T47D (cell line): ENCODE results near the gene MAB21L1.

Experiments used
- DNase-seq, 2 experiments: peaks; one replicate each; pipeline versions ENCODE4 v3.0.0 to v3.0.0-alpha.2; 2011 to 2012; ENCODE audit warnings: low read depth in 1 of 2, low spot score in 1 of 2
- JUND ChIP-seq: IDR thresholded peaks from 2 replicates; pipeline ENCODE4 v1.6.1; 2012; ENCODE audit warnings: low read depth
- in situ Hi-C: cut with HindIII; loops from 2 replicates; pipeline ENCODE4 v1.10.0; 2016; ENCODE audit warnings: low sequenced_read_pairs, low pct_unique_long_range_greater_than_20kb

Gene MAB21L1

DNA sequence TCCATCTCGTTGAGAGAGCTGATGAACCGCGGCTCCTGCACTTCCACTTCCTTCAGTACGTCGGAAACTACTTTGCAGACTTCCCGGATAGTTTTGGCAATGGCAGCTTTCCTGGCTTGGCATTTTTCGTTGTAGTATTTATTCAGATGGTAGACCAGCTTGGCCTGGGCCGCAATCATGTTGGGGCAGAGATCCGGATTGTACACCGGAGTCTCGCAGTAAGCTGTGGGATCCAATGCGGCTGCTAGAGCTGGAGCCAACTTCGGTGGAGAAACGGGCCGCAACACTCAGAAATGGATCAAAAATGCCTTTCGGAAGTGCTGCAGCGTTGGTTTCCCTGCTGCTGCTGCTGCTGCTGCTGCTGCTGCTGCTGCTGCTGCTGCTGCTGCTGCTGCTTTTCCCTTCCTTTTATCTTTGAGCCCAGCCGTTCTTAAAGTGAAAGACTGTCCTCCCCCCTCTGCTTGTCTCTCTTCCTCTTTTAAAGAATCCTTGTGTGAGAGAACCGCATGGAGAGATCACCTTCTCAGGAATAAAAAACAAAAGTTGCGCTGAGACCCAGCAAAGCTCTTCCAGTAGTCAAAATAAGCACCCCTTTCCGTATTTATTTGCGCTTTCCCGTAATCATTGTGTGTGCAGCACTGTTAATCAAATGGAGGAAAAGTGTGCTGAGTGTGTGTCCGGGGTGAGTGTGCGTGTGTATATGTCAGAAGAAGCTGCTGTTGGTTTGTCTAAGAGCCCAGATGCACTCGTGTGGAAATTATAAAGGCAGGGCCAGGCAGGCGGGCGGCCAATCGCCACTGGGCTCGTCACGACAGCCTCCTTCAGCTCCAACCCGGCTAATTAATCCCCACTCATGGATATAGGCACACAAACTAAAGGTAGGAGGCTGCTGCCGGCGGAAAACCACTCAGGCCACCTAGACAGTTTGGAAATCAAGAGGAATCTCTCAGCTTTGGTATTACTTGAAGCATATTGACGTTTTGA is at the start of gene MAB21L1:
Gene MAB21L1, minus strand, starts transcription at position 730 of the 984 bp plus-strand sequence. Its CDS starts 551 bp downstream, at position 179.
- no peak for TF ChIP-seq JUND
- DNase-seq: no peak
- in situ Hi-C loops: no loop called here

DNA sequence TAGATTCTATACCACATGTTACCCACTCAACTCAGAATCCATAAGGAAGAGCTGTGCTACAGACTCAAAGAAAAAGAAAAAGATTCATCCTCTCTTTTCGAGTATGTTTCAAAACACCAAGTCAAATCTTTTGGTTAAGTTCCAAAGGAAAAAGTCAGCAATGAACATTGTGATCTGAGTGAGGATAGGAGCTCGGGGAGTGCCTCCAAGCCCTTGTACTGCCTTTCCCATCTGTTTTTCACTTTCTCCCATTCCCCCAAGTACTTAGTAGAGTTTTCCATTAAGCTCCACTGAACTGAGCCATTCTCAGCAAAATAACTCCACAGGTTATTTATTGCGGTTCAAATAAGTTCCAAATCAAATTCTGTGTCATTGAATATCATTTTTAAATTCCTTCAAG is 47.7 kb upstream of the MAB21L1 start:
- TF ChIP-seq JUND: no peak

DNA sequence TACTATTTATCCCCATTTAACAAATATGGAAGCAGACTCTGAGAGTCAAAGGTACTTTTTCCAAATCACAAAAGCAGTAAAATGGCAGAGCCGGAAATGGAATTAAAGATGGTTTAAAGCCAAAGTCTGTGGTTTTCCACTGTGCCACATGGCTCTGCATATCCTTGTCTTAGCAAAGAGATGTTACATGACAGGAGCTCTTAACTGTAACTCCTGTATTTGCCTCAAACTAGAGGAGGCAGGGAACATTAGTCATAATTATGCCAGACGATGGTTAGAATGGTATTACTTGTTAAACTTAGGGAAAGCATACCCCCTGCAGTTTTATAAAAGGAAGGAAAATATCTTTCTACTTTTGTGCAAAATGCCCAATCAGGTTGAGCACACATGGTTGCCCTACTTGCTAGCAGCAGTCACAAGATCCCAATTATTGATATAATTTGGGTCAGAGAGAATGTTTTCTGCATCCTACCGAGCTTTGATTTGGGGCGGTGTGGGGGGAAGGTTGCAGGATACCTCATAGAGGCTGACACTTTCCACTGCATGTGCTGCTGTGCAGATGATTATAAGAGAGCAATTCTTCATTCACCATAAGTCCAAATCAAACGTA is 42.0 kb upstream of the MAB21L1 start:
- no peak for TF ChIP-seq JUND
- in situ Hi-C loops: no loop called here
- no peak for DNase-seq

More for the DNA sequence above, 47.7 kb upstream of the MAB21L1 start:
- in situ Hi-C loops: no loop called here
- no peak for DNase-seq

DNA sequence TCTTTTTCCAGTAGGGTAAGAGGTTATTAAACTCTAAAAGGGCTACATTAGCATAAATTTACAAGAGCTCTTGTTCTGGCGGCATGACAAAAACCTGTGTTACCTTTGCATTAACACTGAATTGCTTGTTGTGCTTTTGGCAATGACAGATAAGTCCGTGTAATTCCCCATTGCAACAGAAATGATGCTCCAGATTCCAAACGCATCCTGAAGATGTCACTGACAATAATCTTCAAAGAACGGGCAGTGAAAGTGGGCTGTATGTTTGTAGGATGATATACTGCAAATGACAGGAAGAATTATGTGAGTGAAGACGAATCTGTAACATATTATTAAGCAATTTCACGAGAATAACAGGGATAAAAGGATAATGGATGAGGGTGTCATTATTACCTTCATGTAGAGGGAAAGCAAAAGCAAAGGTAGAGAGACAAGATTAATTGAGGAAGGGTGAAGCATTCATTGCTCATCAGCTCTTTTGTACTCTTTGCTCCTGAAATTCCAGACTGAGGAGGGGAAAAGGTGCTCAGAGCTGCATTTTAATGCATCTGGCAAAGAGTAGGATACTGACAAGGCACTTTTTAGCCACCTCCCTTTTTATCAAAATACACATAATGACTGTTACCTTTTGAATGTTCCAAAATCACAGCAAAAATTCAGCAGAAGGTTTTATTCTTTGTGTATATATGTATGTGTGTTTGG is 38.5 kb upstream of the MAB21L1 start:
- TF ChIP-seq JUND: no peak
- no peak for DNase-seq

DNA sequence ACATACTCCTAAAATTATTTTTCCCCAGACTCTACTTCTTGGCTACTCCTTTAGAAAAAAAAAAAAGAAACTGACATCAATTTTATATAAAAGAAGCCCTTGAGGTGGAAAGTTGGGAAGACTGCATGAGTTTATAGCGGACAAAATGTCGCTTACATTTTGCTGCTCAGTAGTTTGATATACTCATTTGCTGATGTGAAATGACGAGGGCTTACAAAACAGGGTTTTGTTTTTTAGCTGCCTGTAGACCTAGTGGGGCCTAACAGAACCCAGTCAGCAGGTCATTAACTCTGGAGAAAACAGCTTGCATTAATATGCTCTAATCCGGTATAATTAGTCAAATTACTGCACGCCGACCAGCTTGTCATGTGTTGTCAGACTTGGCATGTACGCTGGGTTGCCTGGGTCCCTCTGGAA is 37.6 kb upstream of the MAB21L1 start:
- no peak for DNase-seq
- in situ Hi-C loops: no loop called here
- no peak for TF ChIP-seq JUND

More for the DNA sequence above, 38.5 kb upstream of the MAB21L1 start:
- in situ Hi-C loops: no loop called here

DNA sequence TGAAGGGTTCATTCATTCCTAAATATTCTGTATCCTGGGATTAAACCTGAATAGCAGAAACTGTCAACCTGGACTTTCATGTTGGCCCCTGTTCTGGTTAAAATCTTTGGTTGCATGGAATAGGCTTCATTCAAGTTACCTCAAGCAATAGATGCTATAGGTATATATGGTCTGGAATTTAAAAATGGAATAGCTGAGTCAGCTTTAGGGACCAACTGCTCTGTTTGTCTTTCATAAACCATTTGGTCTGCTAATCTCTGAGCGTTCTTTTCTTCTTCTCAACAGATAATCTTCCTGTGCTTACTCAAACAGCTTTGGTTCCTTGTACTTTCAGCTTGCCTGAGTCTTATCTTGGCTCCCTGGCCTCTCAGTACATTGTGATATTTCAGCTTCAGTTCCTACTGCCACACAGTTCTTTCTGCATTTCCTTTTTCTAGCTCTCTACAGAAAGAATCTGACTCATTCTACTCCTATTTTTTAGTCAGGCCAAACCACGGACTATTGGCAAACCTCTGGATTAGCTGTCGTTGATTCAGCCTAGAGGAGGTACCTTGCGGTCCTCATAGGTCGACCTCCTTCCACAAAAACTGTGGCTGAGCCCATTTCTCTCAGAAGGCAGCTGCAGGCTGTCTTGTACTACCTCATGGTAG is 35.9 kb upstream of the MAB21L1 start:
- TF ChIP-seq JUND: no peak
- DNase-seq: no peak
- in situ Hi-C loops: no loop called here

DNA sequence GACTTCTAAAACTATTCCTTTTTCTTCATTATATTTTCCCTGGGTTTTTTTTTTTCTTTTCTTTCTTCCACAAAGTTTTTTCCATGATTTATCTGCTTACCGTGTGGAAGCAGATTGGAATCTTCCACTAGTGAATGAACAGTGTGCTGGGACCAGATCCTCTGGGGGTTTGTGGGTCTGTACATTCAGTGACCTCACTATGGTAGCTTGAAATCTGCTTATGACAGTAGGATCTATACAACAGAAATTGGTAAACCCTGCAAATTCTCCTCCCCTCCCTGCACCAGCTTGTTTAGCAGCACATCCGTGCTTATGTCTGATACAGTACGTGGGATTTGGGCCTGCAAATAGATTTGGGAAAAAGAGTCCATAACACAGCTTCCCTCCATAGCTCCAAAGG is 26.0 kb upstream of the MAB21L1 start:
- no peak for DNase-seq
- no peak for TF ChIP-seq JUND
- in situ Hi-C loops: no loop called here

DNA sequence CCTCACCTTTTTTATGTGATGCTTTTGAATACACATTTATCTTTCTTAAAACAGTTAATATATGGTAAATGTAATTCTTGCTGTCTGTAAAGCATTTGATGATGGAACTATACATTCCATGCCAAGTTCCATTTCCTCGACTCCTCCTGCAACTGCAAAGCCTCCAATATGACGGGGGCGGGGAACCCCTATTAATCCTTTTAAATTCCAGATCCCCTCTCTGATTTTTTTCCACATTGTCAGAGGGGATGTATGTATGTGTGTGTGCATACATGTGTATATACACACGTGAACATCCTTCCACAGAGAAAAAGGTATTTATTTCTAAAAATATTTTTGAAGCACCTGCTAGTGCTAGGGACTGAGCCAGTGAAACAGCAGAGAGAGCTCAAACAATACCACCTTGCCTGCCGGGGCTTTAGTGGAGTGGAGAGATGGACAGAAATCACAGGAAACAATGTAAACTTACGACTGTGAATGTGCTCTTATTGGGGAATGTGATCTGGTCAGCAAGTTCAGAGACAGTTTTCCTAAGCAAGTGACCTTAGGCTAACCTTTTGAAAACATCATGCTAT is 25.3 kb upstream of the MAB21L1 start:
- in situ Hi-C loops: no loop called here
- DNase-seq: no peak
- no peak for TF ChIP-seq JUND

DNA sequence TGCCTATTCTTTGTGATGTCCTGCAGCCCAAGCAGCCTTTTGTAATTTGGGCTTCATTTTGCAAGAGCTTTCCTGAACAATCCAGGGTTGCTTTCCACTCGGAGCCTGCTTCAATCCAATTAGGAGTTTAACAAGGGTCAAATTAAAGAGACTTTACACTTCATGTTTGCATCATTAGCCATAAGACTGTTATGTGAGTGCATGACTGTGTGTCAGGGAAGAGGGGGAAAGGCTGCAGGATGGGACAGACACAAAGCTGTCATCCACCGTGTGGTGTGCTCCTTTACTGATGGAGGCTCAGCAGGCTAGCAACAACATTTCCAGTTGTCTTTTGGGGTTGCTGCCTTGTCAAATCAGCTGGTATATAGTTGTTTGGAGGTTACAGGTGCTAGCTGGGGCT is 23.7 kb upstream of the MAB21L1 start:
- no peak for TF ChIP-seq JUND
- DNase-seq: no peak
- in situ Hi-C loops: no loop called here

DNA sequence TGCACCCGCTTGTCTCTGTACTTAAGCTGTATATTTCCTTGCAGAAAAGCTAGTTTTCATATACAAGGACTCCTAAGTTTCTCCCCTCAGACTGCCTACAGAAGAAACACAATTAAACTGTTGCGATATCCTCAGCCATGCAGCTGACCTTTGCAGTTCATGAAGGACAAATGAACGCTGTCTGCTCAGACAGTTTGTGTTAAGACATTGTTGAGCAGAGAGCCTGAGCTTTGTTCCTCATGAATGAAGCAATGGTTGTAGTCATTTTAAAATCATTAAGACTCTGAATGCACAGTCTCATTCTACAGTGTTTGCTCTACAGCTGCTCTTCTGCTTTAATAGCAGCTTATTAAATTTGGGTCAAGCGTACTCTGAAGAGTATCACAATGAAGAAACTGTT is 23.2 kb upstream of the MAB21L1 start:
- DNase-seq: no peak
- in situ Hi-C loops: no loop called here
- TF ChIP-seq JUND: no peak

DNA sequence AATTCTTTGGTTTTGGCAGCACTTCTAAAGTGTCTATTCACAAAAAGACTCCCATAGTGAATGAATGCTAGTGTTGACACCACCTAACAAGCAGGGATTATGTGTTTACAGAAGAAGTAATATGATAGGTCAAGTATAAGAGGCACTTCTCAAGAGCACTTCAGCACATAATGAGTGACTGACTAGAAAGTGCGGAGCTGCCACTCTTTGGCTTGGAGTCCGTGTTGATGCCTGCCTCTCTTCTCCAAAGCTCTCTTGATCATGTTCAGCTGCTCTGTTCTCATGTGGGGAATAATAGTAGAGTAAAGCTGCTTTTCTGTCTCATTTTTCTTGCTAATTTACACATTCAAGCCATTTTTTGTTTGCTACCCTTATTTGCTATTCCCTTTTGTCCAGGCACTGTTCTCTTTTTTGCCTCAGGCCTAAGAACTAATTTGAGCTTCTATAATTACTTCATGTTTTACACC is 22.7 kb upstream of the MAB21L1 start:
- in situ Hi-C loops: no loop called here
- TF ChIP-seq JUND: no peak
- no peak for DNase-seq

DNA sequence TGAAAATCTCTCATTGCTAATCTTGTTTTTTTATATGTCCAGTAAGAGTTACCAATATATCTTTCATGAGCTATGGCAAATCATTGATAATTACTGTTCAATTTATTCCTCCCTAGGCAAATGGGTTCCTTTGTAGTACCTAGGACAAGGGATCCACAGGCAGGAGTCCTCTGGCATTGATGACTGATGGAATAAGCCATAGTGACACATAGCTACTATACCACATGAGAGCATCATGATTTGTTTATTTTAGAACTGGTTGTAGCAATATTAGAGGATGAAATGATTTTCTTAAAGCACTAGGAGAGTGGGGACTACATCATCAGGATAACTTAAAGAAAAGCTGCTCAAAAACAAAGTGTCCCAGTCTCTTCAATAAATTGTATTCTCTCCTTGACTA is 21.7 kb upstream of the MAB21L1 start:
- in situ Hi-C loops: no loop called here
- no peak for TF ChIP-seq JUND
- no peak for DNase-seq
